GM21576 (cell line): Measurements from ENCODE around the gene SLC6A16.
"Not testable (repeated sequence)": the region's sequence is repeated elsewhere in the genome, so short reads cannot be mapped to it uniquely, and the experiment has no call there.

Source experiments
- ATAC-seq: cut with Tn5 transposase; IDR thresholded peaks from one replicate; pipeline ENCODE4 v1.9.1; 2021; ENCODE audit warnings: mild to moderate bottlenecking, moderate library complexity; ENCODE audit not compliant: unreplicated experiment

Gene SLC6A16

DNA sequence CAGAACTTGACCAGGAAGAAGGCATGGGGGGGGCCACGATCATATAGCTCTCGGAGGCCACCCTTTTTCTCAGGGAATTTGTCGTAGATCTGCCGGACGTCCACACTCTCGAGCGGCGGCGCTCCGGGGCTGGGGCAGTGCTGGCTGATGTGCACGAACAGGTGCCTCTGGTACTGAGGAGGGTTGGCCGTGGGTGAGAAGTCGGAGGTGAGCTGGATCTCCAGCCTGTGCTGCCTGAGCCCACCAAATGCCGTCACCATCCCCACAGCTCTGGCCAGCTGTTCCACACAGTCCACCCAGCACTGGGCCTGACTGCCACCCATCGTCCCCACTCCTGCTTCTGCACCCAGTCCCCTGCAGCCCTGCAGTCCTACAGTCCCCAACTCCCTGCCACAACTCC lies 22.2 kb upstream of the SLC6A16 start:
- ATAC-seq, result no peak

DNA sequence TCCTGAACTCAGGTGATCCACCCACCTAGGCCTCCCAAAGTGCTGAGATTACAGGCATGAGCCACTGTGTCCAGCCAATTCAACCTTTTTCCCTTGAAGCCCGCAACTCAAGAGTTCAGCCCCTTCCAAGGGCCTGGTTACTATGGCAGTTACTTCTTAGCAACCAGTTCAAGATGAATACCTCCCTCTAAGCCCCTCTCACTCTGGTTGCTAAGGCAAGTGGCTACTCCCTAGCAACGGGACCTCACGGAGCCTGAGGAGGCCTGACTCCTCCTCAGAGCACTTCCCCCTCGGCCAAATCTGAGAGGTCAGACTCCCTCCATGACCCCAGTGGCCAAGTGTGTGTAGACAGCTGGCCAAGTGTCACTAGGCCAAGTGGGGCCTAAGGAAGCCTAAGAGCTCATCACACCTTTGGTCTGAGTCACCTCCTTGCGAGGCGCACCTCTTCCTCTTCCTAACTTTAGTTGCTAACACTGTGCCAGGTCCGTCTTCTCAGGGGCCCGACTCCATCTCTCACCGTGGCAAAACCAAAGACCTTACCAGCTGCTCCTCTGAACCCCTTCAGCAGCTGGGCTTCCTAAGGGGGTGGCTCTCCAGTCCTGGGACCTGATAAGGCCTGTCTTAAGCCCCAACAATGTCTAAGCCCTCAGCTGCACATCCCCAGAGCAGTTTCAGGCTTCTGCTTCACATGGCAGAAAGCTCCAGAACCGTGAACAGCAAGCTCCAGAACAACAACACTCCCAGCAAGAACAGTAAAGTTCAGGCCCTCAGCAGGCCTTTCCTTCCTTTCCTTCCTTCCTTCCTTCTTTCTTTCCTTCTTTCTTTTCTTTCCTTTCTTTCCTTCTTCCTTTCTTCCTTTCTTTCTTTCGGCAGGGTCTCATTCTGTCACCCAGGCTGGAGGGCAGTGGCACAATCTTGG lies 19.8 kb upstream of the SLC6A16 start:
- no peak for ATAC-seq

DNA sequence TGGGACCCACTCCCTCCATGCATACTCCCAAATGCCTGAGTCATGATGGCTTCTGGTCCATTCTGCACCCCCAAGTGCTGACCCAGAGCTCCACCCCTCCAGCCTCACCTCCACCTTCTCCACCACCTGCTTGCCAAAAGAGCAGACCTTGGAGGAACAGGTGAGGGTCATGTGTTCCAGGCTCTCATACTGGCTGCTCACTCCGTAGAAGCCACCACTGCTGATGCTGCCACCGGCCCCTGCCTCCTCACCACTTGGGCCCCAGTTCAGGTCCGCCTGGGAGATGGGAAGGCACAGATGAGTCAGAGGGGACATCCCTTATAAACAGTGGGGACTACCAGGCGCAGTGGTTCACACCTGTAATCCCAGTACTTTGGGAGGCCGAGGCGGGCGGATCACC lies 18.1 kb upstream of the SLC6A16 start:
- no peak for ATAC-seq

DNA sequence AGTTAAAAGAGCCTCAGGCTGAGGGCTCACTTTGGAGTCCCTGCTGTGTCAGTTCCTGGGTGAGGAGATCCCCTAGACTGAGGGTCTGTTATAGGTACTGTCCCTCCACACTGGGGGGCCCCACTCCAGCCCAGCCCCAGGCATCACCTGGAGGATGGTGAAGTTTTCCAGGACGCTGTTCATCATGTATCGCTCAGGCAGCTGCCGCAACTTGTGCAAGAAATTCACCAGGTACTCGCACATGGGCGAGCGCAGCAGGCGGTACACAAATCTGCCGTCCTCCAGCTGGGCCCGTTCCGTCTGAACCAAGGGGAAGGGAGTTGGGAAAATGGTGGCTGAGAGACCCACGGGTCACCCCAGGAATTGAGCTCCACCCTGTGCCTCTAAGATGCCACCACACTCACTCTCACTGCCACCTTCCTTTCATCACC lies 17.3 kb upstream of the SLC6A16 start:
- no peak for ATAC-seq

- ATAC-seq, result no peak
These were observed 16.1 kb upstream of the SLC6A16 start for GRCh38 chr19:49340865-49341718.

- ATAC-seq, result peak; percentile 55
These were observed 15.3 kb upstream of the SLC6A16 start for GRCh38 chr19:49340069-49340864.

GRCh38 chr19:49339301-49340068 lies 14.5 kb upstream of the SLC6A16 start:
- no peak for ATAC-seq

DNA sequence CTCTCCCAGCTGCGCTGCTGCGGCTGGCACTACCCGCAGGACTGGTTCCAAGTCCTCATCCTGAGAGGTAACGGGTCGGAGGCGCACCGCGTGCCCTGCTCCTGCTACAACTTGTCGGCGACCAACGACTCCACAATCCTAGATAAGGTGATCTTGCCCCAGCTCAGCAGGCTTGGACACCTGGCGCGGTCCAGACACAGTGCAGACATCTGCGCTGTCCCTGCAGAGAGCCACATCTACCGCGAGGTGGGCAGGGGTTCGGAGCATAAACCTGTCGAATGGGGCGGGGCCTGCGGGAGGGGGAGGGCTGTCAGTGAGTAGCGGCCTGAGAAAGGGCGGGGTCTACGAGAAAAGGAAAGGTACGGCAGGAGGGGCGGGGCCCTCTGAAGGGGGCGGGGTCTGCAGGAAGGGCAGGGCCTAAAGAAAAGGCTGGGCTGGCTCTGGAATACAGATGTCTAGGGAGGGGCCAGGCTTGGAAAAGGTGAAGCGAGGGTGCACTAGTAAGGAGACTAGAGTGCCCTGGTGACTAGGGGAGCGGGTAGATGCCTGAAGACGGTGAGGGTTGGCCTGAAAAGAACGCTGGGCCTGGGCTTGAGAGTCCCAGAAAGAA lies 13.8 kb upstream of the SLC6A16 start:
- no peak for ATAC-seq

- no peak for ATAC-seq
These were observed 13.2 kb upstream of the SLC6A16 start for GRCh38 chr19:49338023-49338677.

- no peak for ATAC-seq
These were observed 12.5 kb upstream of the SLC6A16 start for GRCh38 chr19:49337267-49338022.

DNA sequence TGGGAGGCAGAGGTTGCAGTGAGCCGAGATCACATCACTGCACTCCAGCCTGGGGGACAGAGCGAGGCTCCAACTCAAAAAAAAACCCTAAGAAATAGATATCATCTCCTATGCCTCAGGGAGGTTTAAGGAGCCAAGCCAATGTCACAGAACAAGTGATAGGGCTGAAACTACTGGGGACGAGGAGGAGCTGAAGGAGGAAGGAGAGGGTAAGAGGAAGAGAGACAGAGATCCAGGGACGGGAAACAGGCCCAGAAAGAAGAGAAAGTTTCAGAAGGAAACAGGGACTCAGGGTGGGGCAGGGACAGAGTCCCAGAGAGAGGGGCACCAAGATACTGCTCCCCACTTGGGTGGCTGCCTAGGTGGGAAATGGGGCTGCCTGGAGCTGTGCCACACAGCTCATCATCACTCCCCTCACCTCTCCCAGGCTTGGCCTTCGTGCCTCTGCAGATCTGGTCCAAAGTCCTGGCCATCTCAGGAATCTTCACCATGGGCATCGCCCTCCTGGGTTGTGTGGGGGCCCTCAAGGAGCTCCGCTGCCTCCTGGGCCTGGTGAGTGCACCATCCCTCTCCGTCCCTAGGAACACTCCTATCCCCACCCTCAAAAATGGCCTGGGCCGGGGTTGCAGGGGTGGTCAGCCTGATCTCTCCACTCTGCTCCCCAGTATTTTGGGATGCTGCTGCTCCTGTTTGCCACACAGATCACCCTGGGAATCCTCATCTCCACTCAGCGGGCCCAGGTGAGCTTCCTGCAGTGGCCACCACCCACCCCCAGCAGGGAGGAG lies 11.7 kb upstream of the SLC6A16 start:
- ATAC-seq, result no peak

DNA sequence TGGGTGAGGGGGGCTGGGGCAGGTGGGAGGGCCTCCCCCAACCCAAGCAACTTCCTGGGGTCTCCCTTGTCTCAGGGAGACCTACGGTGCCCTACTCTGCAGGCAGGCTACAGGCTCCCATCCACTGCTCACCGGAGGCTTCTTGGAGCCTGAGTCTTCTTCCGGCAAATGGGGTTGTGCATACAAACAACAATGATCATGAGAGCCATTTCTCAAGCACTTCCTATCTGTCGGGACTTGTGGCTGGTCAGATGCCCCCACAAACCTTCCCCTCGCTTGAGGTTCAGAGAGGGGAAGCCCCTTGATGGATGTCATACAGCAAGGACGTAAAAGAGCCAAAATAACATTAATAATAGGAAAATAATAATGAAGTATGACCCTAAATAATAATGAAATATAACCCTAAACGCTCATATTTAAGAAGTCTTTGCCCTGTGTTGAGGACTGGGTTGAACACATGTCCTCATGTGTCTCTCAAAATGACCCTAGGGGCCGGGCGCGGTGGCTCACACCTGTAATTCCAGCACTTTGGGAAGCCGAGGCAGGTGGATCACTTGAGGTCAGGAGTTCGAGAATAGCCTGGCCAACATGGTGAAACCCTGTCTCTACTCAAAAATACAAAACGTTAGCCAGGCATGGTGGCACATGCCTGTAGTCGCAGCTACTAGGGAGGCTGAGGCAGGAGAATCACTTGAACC lies 10.9 kb upstream of the SLC6A16 start:
- no peak for ATAC-seq

DNA sequence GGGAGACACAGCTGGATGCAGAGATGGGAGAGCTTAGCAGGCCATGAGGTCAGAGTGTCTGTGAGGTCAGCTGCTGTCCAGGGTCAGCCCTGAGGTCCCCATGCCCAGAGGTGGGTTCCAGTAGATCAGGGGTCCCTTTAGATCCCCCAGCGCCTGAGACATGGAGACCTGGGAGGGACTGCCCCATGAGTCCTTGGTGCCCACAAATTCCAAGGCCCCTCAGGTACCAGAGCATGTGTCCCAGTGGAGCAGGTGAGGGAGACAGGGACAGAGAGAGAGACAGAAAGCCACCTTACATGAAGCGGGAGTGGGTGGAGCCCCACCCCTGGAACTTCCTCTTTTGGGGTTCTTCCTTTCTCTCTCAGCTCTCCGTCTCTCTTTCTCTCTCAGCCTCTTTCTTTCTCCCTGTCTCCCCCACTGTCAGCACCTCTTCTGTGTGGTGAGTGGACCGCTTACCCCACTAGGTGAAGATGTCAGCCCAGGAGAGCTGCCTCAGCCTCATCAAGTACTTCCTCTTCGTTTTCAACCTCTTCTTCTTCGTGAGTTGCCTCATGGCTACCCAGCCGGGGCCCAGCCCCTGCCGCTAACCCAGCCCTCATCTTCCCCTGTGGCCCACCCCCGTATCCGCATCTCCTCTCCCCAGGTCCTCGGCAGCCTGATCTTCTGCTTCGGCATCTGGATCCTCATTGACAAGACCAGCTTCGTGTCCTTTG lies 10.2 kb upstream of the SLC6A16 start, which contains the start of gene CD37:
Gene CD37, plus strand, starts transcription at position 336 of the 713 bp plus-strand sequence. Its CDS starts 135 bp downstream, at position 471.
- ATAC-seq, result no peak

- ATAC-seq, result peak; percentile 41
These were observed 8.9 kb upstream of the SLC6A16 start for GRCh38 chr19:49333811-49334288.

- no peak for ATAC-seq
These were observed 8.4 kb upstream of the SLC6A16 start for GRCh38 chr19:49333418-49333805.

DNA sequence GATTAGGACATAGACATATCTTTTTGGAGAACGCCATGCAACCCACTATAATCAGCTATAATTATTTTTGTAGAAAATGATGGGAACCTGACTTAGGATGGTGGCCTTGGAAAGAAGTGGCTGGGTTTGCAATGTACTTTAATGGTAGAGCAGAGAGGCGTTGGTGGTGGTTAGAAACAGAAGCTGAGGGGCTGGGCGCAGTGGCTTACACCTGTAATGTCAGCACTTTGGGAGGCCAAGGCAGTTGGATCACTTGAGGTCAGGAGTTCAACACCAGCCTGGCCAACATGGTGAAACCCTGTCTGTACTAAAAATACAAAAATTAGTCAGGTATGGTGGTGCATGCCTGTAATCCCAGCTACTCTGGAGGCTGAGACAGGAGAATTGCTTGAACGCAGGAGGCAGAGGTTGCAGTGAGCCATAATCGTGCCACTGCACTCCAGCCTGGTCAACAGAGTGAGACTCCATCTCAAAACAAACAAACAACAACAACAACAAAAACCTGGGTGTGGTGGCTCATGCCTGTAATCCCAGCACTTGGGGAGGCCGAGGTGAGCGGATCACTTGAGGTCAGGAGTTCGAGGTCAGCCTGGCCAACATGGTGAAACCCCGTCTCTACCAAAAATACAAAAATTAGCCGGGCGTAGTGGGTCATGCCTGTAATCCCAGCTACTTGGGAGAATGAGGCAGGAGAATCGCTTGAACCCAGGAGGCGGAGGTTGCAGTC lies 7.9 kb upstream of the SLC6A16 start:
- ATAC-seq, result not testable (repeated sequence)
